GM18498 (cell line): ENCODE results near the gene TFDP2.
"Not testable (repeated sequence)": the region's sequence is repeated elsewhere in the genome, so short reads cannot be mapped to it uniquely, and the experiment has no call there.

Experiments used
- ATAC-seq: cut with Tn5 transposase; IDR thresholded peaks from one replicate; pipeline ENCODE4 v1.9.1; 2021; ENCODE audit warnings: mild to moderate bottlenecking, moderate library complexity; ENCODE audit not compliant: unreplicated experiment

TFDP2 gene

GRCh38 chr3:141979050-141979671, 170.2 kb downstream of the TFDP2 start:
- no peak for ATAC-seq

DNA sequence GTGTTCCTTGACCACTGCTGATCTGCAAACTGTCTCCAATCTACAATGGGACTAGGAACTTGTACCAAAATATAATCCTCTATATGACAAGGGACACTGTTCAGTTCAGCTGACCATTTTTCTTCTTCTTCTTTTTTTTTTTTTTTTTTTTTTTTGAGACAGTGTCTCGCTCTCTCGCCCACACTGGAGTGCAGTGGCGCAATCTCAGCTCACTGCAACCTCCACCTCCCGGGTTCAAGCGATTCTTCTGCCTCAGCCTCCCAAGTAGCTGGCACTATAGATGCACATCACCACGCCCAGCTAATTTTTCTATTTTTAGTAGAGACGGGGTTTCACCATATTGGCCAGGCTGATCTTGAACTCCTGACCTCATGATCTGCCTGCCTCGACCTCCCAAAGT, 174.6 kb downstream of the TFDP2 start:
- ATAC-seq = not testable (repeated sequence)

DNA sequence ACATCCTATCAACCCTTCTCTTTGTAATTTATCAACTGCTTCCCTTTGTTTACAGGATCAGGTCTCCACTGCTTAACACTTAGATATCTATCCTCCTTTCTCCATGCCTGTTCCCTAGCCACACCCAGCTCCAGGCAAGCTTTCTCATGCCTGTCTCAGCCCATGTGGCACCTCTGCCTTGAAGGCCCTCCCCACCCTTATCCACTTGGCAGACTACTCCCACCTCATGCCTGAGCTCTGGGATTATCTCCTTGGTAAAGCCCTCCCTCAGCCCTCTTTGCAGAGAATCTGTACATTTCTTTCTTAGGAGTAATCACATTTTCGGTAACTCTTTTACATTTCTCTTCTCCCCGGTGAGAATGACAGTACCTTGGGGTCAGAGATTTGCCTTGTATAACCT, 176.9 kb downstream of the TFDP2 start:
- ATAC-seq = no peak

DNA sequence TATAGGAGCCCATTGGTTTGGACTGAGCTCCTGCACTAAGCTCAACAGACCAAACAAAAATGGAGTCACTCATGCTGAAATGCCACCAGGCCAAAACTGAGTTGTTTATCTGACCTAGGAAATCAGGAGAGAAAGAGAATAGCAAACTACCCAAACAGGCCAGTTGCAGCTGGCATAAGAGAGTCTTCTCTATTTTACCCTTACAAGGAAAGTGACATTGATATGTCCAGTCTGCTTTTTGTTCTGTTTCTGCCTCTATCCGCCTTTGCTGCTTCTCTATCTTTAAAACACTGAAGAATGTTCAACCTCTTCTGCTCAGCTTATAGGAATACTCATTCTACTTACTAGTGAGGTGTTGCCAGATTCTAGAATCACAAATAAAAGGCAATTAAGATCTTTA, 177.8 kb downstream of the TFDP2 start:
- no peak for ATAC-seq

GRCh38 chr3:141969711-141970110, 179.6 kb downstream of the TFDP2 start:
- no peak for ATAC-seq

DNA sequence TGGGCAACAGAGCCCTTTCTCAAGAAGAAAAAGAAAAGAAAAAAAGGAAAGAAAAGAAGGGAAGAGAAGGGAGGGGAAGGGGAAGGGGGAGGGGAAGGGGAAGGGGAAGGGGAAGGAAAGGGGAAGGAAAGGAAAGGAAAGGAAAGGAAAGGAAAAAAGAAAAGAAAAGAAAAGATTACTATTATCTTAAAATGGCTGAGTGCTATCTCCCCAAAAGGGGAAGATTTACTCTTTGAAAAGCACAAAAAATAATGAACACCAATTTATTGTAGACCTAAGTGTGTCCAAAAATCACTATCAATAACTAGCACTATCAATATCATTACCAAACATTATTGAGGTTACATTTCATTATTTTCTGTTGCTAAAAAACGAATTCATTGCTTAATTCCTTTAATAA, 183.9 kb downstream of the TFDP2 start:
- no peak for ATAC-seq

DNA sequence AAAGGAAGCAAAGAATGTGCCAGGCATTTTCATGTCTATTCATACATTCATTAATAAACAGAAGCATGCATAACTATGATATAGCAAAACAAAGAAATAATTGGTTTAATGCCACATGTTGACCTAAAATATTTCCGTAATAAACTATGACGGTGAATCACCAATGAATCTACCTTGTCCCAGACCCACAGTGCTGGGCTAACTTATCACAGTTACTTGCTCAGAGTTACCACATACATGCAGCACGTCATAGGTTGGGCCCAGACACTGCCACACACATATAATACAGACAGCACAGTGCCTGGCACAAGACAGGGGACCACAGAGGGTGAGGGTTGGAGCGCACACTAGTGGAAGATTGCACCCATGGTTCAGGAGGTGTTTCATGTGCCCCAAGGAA, 186.0 kb downstream of the TFDP2 start:
- ATAC-seq = no peak

GRCh38 chr3:141960731-141961130, 188.6 kb downstream of the TFDP2 start:
- ATAC-seq = no peak

DNA sequence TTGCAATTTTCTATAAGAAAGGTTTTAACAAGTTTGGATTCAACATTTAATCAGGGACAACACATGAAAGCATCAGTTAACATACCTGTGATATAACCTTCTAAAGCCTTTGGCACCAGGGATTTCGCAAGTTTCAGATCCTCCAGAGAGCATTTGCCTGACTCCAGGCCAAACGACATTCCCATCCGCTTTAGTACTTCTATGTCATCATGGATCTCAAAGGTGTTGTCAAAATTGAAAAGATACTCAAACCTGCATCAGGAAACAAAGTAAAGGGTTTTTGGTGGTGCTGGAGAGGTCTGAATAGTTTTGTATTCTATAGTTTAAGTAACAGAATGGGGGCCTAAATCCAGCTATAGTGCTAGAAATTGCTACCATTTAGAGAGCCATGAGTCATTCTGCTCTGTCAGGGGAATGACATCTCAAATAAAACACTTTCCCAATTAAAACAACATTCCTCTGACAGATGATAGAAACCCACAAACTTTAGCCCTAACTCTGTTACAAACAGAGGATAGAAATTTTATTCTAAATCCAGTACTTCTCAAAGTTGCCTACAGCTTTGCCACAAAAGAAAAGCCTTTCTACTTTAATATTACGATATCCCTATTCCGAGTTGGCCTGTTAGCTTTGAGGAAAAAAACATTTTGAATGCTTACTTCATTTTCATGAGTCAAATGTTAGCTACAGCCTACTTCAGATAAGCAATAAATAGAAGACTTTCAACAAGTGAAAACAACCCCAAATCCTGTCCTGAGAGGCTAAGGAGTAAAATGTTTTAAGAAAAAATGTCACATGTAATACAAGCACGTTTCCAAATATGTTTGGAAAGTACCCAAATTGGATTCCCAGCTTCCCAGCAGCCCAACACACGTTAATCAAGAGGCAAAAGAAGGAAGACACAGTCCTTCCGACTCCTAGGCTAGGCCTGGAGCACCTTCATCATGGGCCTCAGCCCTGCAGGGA, 189.5 kb downstream of the TFDP2 start:
- no peak for ATAC-seq

DNA sequence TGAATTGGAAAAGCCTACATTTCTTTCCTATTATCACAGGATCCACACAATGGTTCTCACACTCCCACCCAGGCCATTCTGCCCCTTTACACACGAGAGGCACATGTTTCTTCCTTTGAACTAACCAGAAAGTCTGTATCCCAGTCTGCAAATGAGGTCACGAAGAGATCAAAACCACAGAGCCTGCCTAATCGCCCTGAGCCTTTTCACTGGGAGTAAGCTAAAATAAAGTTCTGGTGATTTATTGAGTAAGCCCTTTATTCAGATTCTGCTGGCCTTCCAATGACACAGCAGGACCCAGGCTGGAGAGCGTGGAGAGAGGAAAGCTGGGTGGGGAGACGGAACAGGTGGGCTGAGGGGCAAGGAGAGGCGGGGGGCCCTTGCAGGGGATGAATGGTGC, 194.2 kb downstream of the TFDP2 start:
- no peak for ATAC-seq

GRCh38 chr3:141952611-141953010, 196.7 kb downstream of the TFDP2 start:
- ATAC-seq = no peak

DNA sequence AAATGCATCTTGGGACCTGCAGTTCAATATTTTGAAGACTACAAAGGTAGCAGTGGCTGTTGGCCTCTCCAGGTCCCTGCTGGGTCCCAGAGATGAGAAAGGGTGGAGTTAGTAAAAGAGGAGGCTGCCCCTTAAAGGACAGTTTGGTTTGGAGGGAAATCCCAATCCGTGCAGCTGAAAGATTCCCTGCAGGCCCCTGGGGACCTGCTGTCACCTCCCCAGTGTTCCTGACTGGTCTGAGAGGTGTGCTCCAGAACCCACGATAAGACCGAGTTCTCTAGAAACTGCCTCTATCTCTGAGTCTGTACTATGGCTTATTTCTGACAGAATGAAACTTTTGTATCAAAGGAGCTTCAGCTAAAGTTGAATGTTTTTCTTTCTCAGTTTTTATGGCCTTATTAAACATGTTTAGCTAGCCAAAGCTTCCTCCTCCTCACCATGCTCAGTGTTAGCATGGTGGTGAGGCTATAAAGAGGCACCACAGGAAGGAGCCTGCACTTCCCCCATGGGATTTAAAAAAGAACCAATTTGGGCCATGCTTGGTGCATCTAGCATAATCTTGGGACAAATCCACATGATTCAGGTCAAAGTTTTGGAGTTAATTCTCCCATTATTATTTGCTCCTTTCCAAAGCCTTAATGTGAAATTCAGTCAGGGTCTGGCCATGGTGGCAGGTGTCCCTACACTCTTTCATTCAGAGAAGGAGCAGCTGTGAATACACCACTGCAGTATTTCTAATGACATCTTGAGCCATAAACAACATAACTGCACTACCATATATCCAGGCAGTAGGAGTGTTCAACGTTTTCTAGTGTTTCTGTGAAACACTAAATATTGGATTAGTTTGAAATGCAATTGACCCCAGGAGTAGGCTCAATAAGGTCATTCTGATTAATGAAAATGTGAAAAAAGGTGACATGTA, 198.5 kb downstream of the TFDP2 start:
- no peak for ATAC-seq

DNA sequence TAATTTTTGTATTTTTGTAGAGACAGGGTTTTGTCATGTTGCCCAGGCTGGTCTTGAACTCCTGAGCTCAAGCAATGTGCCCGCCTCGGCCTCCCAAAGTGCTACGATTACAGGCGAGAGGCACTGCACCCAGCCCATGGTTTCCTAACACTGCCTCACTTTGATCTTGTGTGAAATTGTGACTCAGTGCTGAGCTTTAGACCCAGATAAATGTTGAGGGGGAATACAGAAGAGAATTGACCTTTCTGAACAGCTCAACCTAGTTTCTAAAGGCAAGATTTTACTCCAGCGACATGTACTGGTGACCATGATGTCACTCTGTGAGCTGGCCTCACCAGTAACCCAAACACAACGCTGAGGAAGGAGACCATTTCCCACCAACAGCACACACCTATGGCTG, 199.4 kb downstream of the TFDP2 start:
- ATAC-seq = no peak

GRCh38 chr3:141949399-141949798, 199.9 kb downstream of the TFDP2 start:
- ATAC-seq = no peak

DNA sequence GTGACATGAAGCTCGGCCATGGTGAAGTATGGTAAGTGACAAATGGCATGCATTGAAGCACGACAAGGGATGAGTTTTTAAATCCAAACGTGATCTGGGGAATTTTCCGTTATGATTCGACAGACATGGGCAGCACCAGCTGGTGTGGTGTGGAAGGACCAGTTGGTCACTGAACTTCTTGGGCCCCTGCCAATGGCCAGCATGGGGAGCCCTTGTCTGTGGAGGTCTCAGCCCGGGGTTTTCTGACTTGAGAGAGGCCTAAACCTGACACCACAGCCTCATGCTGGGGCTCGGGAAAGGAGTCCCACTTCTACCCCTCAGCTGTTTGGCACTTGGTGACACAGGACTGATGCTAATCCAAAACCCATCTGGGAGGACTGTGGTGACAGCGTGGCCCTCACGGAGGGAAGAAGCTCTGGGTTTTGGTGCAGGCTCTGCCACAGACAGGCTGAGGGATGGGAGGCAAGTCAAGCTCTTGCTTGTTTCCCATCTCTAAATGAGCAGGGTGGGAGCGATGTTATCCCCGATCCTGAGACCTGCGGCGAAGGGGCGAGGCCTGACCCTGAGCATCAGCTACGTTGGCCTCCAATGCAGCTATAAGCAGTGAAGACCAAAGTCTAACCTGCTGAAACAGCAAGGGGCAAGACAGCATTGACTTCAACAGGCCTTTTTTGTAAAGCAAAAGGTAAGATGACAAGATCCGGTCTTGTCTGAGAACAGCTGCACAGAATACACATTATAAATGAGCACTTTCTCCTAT, 203.4 kb downstream of the TFDP2 start:
- ATAC-seq = no peak

DNA sequence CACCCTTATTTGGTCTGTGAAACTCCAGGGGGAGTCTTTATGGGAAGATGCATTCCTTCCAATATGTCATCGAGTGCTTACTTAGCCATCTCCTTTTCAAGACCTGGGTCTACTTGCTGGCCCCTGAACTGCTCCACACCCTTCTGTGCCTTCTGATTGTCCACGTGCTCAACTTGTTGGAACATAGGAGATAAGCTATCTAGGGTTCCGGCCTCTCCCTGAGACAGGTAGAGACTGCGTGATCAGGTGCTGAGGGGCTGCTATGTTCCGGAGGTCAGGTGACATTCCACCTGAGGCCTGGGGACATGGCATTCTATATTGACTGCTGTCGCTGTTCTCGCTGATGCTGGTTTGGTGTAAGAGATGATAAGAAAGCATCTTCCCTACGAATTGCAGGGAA, 207.3 kb downstream of the TFDP2 start:
- ATAC-seq = no peak

- no peak for ATAC-seq
These were observed 208.3 kb downstream of the TFDP2 start for GRCh38 chr3:141941093-141941492.

DNA sequence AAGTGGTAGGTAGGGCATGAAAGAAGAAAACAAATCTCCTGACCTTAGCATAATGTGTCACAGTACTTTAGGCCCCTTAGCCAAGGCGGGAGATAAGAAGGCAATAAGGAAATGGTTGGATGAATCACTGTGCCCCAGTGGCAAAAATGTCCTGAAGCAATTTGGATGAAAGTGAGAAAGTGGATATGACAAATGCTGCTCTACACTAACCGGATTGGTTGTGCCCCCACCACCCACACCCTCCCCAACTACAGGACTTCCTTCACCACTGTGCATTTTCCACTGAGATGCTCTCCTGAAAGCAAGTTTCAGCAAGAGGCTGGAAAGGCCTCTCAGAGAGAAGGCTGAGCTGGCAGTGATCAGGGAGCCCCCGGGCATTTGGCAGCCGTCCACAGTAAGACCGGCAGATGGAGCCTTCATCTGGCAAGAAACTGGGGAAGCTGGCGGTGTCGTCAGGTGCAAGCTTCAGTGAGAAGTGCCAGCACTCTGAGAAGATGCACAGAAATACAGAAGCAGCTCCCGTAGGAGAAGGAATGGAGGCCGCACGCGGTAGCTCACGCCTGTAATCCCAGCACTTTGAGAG, 209.1 kb downstream of the TFDP2 start:
- ATAC-seq = no peak

DNA sequence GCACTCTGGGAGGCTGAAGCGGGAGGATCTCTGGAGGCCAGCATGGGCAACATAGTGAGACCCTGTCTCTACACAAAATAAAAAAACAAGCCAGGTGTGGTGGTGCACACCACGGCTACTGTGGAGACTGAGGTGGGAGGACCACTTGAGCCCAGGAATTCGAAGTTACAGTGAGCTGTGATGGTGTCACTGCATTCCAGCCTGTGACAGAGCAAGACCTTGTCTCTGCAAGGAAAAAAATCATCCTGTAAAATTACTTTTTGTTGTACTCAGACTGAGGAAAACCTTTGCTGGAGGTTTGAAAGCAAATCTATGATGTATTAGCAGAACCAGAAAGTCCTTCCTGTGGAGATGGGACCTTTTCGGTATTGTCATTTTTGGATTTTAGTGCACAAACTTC, 209.6 kb downstream of the TFDP2 start:
- no peak for ATAC-seq

DNA sequence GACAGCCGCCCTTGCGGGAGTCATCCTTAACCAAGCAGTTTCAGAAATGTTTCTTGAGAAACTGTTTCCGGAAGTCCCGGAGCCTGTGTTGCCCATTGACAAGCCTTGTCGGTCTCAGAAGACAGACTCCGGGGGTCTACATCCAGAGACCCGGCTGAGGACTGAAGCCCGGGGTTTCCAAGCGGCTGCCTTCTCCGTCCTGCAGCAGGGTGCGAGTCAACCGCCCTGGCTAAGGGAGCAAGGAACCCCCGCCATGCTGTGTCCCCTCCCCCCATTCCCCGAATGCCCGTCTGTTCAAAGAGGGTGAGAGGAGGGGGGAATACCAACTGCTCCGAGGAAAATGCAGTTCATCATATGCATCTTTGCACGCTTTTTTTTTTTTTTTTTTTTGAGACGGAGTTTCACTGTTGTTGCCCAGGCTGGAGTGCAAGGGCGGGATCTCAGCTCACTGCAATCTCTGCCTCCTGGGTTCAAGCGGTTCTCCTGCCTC, 211.3 kb downstream of the TFDP2 start:
- no peak for ATAC-seq
